SW480 (cell line): ENCODE measurements around the gene RABGAP1.
A peak's percentile ranks its signal among the peaks of the same experiment; 100 is the strongest.

Source experiments
- DNase-seq: peaks from one replicate; pipeline ENCODE4 v3.0.0-alpha.2; 2016; ENCODE audit warnings: low spot score

RABGAP1 gene

DNA sequence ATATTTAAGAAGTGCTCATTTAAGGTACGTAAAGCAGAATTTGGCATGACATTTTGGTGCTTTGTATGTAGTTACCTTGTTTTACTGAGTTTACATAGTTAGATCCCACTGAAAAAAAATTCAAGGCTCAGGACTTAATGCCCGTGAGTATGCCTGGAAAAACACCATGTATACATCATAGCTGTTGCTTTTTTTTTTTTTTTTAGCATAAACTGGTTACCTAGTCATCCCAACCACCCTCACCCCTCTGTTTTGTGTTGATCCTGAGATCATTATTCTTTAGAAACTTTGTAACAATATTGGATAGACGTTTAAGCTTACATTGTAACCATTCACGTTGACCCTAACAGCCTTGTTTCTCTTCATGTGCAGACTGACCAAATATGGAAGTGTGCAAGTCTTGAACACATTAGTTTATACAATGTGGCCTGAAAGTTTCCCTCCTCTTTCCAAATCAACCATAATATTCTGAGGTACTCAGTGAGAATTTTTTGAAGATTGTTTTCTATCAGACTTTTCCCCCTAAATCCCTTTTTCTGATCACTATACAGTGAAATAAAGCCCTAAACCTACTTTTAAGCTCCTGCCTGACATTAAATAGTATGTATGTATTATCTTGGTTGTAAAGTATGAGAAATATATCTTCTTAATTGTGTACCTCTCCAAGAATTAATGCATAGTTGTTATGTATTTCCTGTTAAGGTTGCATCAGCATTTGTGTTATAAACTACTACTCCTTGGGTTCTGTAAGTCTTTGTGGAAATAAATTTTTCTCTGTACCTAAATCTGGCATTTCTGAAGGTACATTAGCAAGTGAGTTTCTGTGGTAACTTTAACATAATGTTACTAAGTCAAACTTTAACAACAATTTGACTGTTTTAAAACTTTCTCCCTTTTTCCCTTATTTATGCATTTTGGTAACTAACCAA is 4.4 kb downstream of the RABGAP1 start:
- DNase-seq, result no peak

DNA sequence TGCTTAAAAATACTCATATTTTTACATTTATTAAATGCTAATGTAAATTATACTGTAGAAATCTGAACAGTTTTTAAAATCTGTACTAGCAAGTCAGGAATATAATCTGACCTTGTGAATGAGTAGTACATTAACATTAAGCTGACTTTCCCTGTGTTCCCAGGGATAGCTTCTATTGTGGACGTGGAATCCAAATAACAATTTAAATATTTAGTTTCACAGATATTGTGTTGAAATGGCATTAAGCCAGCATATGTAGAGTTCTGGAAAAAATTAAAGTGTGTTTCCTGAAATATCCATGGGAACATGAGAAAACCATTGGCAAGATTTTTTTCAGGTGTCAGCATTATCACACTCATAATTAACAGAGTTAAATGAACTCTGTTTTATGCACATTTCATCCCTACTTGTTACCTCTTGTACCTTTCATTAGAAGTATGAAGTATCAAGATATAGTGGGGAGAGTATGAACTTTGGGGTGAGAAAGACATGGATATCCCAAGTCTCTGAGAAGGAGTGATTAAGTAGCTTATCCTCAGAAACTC is 5.7 kb downstream of the RABGAP1 start:
- no peak for DNase-seq

DNA sequence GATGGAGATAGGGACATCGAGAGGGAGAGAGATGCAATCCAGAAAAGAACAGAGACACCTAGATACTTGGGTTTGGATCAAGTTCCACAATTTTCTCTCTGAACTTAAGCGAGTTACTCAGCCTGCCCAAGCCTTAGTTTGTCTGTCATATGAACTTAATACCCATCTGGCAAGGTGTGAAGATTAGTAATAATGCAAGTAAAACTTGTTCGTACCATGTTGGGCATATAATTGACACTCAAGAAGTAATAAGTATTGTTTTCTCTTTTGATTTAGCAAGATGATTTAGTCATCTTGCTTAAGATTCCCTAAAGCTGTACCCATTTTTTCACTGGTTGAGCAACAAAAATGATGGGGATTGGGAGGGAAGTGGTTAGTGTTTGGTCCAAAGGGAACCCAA is 7.5 kb downstream of the RABGAP1 start:
- no peak for DNase-seq

DNA sequence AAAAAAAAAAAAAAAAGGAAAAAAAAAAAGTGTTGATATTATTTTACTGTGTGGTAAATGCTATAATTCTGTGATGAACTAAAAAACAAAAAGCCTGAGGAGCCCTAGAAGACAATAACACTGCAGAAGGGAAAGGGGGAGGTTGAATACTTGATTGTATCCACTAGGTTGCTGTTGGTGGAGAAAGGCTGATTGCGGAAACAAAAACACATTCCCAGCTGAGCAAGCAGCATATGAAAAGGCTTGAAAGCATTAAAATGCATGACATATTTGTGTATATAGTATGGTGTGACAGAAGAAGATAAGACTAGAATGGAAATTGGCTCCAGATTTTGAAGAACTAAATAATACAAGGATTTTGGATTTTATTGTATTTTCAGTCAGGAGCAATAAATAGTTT is 8.9 kb downstream of the RABGAP1 start:
- no peak for DNase-seq

DNA sequence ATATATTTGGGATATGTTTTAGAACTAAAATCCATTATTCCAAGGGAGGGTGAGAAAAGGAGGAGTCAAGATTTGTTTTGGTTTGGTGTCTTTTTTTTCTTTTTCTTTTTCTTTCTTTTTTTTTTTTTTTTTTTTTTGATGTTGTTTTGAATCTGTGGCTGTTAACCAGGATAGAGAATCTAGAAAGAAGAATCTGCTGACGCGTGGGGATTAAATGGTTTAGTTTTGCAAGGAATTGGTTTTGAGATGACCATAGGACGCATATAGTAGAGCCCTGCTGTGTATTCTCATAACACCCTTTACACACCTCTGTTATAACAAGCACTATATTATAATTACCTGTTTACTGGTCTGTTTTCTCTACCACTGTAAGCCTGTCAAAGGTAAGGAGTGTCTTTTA is 9.4 kb downstream of the RABGAP1 start:
- DNase-seq, result no peak

DNA sequence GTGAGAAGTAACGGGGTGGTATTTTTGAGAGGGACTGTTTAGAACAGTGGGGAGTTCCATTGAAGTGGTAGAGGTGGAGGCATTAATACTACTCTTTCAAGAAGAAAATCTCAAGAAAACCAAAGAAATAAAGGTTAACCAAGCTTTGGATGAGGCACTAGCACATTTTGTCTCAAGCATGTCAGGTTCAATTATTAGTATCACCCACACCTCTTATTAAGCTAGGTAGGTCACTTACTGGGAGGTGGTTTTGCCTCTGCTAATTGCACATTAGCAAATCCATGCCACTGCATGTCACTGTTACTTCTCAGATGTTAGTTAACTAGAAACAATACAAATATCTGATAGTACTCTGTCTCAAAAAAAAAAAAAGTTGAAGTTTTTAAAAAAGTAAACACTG is 10.2 kb downstream of the RABGAP1 start:
- no peak for DNase-seq

DNA sequence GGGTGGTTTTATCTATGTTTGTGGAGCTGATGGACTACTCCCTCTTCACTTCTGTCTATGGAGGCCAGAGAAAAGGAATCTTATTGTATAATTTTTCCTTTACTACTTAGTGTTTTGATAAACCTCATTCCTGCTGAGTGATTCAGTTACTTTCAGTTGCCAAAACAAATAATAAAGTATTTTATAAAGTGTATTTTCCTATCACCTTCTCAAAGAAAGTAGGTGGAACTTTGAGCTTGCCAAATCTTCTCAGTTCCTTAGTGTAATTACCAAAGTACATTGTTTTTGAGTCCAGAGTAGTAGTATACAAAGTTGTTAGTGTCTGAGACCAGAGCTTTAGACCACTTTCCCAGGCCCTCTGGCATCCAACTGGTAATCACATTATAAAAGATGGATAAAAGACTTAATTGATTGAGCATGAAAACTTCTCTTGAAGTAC is 13.5 kb downstream of the RABGAP1 start:
- no peak for DNase-seq

DNA sequence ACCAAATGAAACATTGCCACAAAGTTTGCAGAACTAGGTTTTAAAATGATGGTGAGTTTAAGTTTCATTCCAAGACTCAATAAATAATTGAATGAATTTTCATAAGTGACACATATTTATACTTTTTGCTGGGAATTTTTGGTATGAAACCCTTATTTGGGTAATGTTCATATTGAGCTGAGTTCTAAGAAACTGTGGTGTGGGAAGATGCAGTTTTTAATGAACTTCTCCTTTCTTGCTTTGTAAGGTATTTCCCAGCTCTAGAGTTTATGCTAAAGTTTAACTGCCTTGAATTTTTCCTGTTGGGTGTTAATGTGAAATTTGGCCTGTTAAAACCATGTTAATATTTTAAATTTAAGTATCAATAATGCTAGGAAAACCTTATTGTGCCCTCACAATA is 15.1 kb downstream of the RABGAP1 start:
- no peak for DNase-seq

DNA sequence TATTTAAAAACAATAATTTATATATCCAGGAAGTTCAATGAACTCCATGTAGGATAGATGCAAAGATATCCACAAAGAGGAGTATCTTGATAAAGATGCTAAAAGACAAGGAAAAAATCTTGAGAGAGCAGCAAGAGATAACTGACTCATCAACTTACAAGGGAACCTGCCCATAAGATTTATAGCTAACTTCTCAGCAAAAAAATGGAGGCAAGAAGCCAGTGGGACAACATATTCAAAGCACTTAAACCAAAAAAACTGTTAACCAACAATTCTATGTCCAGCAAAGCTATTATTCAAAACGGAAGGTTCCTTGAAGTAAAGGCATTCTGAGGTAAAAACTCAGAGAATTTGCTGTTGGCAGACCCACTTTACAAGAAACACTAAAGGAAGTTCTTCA is 20.3 kb downstream of the RABGAP1 start:
- DNase-seq, result no peak

DNA sequence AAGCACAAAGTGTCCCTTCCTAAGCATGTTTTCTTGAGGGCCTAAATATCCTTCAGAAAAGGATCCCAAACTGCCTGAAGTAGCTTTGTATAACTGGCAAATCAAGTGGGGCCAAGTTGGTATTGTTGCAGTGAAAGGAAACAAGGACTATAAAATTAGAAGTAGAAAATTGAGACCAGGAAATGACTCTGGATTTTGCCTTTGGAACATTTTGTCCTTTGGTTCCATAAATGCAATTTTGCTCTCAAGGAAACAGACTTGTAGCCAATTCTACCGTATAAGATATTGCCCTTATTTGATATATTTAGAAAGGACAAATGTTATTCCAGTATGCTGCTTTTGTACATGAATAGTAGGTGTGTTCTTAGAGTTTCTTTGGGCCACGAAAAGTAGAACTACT is 34.4 kb downstream of the RABGAP1 start:
- DNase-seq, result no peak

DNA sequence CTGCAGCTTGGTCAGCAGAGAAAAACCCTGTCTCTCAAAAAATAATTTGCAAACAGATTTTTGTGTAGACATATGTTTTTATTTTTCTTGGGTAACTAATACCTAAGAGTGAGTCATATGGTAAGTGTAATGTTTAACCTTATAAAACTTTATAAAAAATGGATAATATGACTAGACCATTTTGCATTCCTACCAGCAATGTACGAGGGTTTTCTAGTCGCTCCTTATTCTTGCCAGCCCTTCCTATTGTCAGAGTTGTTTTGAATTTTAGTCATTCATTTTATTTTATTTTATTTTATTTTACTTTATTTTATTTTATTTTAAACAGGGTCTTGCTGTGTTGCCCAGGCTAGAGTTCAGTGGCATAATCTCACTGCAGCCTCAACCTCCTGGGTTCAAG is 37.8 kb downstream of the RABGAP1 start:
- no peak for DNase-seq

DNA sequence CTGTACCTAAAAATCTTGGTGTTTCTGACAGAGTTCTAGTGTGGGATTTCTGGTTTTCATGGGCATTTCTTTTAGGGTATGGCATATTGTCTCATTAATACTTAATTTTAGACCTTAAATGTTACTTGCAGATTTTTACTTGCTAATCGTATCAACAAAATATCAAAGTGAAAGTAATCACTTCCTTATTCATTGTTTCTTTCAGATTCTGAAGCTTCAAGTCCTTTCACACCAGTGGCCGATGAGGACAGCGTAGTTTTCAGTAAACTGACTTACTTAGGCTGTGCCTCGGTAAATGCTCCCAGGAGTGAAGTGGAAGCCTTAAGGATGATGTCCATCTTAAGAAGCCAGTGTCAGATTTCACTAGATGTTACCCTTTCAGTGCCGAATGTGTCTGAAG is 45.2 kb downstream of the RABGAP1 start:
- DNase-seq, result no peak

DNA sequence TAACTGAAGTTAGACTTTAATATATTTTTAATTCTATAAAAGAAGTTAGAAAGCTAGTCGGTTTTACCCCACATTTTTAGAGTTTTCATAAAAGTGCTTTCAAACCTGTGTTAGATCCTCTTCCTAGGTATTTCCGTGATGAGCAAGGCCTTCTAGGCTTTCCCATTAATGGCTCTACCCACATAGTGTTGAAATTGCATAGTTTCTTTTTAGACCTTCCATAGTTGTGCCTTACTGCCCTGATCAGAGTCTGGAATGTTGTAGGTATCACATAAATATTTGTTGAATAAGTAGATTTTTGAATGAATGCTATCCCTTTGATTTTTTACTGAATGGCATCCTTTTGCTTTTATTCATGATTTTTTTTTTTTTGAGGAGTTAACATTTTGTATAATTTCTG is 47.3 kb downstream of the RABGAP1 start:
- DNase-seq, result no peak

DNA sequence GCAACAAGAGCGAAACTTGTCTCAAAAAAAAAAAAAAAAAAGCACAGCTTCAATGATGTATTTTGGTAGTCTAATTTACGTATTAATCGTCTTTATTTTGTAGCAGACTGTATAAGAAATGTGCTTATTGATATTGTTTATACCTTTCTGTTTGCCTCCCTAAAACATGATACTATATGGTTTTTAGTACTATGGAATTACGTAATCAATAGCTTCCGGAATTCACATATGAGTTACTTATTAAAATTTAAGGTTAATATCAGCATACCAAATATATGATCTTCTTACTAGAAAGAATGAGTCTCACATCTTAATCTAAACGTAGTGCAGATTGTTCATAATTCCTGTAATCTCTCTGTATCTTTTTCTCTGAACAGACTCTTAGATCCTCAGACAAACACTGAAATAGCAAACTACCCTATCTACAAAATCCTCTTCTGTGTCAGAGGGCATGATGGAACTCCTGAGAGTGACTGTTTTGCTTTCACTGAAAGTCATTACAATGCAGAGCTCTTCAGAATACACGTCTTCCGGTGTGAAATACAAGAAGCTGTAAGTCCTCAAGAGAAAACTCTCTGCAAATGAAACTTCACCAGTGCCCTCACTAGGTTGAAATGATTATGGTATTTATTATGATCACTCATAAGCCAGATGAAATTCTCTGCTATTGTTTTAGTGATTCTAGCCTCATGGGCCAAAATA is 48.3 kb downstream of the RABGAP1 start:
- no peak for DNase-seq

DNA sequence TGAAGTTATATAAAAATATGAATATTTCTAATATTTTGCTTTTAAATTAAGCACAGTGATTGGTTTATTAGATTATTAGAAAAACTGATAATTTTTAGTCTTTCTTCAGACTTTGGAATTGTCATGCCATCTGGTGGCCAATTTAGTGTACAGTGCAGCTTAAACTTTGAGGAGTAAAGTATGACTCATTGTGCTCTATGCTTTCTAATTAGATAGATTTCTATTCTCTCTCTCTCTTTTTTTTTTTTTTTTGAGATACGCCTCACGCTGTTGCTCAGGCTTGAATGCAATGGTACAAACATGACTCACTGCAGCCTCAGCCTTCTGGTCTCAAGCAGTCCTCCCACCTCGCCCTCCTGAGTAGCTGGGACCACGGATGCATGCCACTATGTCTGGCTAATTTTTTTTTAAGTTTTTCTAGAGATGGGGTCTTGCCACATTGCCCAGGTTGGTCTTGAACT is 50.6 kb downstream of the RABGAP1 start:
- DNase-seq, result peak; percentile 65

DNA sequence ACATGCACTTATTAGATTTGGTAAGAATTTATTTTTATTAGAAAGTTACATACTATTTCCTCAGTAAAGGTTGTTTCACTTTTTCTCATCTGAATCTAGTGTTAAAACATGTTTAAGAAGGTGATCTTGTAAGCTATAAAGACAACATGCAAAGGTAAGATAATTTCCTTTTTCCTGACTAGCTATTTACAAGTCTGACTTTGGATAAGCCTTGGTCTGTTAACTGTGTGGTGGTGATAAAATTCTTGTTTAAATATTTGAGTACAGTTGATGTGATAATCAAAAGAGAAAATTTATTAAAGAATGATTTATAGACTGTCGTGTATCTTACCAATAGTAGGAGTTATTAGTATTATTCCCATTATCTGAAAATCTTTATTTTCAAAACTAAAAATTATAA is 55.8 kb downstream of the RABGAP1 start:
- no peak for DNase-seq

DNA sequence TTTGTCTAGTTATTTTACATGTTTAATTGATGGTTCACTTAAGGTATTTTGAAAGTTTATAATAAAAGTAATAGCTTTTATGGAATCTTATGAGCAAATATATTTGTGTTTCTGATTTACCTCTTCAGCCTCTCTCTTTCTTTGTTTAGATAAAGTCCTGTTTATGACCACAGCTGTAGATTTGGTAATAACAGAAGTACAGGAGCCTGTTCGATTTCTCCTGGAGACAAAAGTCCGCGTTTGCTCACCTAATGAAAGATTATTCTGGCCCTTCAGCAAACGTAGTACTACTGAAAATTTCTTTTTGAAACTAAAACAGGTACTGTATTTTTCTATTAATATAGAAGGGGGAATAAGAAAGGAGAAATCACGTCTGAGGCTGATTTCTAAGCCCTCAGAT is 57.6 kb downstream of the RABGAP1 start:
- no peak for DNase-seq

DNA sequence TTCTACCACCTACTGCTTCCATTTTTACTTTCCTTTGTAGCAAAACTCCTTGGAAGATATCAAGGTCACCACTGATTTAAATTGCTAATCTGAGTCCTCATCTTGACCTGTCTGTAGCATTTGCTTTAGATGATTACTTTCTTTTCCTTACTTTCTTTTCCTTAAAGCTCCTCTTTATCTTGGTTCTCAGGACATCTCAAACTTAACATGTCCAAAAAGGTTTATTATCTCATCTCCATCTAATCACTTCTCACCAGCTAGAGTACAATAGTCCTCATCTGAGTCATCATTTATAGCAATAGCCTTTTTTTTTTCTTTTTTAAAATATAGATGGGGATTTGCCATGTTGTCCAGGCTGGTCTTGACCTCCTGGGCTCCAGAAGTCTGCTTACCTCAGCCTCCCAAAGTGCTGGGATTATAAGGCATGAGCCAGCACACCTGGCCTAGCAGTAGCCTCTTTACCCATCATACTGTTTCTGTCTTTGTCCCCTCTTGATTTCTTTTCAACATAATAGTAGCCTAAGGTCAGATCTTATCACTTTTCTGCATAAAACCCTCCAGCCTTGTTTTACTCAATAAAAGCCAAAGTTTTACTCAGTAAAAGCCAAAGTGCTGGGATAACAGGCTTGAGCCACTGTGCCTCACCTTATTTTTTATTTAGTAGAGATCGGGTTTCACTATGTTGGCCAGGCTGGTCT is 59.7 kb downstream of the RABGAP1 start:
- no peak for DNase-seq

DNA sequence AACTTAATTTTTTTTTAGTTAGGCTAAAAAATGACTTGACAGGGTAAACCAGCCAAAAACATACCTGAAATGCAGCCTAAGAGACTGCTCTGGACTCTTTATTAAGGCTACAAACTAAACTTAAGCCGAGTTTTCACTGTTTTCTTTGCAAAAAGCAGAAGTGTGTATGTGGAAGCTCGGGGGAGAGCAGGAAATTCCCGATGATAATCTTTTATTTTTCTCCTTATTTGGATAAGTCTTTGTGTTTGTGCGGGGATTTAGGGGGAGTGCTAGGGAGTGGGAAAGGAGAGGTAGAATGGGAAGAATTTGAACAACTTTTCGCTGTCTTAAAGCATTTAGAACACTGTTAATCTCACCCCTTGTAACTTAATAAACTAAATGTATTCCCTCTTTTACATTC is 61.9 kb downstream of the RABGAP1 start:
- no peak for DNase-seq

DNA sequence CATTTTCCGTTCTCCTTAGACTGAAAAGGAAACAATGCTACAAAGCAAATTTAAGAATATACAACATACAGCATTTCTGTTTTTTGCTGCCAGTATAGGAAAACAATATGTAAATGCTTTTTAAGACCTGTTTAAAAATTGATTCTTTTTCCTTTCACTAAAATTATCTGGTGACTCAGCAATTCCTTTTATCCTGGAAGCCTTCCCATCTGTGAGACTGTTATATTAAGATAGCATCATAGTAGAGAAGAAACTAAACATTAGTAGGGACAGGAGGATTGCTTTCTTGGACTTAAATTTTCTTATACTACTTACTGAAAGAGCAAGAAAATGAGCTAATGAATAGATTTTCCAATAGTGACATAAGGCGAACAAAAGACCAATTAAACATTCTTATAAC is 62.6 kb downstream of the RABGAP1 start:
- DNase-seq, result no peak

DNA sequence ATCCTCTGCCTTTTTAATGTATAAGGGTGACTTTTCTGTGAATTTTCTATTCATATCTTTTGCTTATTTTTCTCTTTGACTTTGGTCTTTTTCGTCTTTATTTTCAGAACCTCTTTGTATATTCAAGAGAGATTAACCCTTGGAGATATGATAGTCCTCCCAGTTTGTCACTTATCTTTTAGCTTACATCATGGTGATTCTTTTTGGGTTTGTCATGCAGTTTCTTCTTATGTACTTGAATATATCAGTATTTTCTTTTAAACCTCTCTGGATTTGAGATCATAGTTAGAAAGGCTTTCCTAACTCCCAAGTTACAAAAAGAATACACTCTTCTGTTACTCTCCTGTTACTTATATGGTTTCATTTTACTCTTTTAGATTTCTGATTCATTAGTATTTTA is 65.1 kb downstream of the RABGAP1 start:
- no peak for DNase-seq

DNA sequence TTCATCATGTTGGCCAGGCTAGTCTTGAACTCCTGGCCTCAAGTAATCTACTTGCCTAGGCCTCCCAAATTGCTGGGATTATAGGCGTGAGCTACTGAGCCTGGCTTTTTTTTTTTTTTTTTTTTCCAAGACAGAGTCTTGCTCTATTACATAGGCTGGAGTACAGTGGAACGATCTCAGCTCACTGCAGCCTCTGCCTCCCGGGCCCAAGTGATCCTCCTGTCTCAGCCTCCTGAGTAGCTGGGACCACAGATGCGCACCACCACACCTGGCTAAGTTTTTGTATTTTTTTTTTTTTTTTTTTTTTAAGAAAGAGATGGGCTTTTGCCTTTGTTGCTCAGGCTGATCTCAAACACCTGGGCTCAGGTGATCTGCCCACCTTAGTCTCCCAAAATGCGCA is 66.4 kb downstream of the RABGAP1 start:
- no peak for DNase-seq

DNA sequence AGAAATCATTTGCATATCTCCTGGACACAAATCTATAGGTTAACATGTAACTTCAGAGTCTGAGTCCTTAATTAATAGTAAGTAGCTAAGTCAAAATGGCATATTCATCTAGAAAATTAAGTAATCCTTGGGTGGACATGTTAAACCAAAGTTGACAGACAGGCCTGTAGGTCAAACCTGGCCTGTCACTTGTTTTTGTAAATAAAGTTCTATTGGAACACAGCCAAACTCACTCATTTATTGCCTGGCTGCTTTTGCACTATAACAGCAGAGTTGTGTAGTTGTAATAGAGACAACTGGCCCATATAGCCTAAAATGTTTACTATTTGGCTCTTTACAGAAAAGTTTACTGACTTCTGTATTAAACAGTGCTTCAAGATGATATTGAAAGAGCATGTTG is 68.1 kb downstream of the RABGAP1 start:
- DNase-seq, result no peak
